Upper lobe of left lung (tissue), 4 donors: Measurements from ENCODE around the gene TFCP2.

Experiments used
- CTCF ChIP-seq, 6 experiments: fragments of 450-650 bp in 4 of 6; fragments of 200-600 bp in 2 of 6; sonication (generic) in 2 of 6; IDR thresholded peaks; one replicate each; pipeline ENCODE4 v1.5.1; 2016 to 2019; ENCODE audit warnings: antibody characterized with exemption in 6 of 6
- POLR2A ChIP-seq, 4 donors: fragments of 450-650 bp; IDR thresholded peaks; one replicate each; pipeline ENCODE4 v1.5.1; 2016 to 2017; ENCODE audit warnings: antibody characterized with exemption in 4 of 4, mild to moderate bottlenecking in 2 of 4
- POLR2AphosphoS5 ChIP-seq, 2 donors: sonication (generic); formaldehyde crosslinking; IDR thresholded peaks; one replicate each; pipeline ENCODE4 v1.5.1; 2017; ENCODE audit warnings: antibody characterized with exemption in 2 of 2

GRCh38 chr12:51183816-51184215 lies 10.9 kb upstream of the TFCP2 start:
- TF ChIP-seq POLR2A (IDR thresholded peaks at IDR 0.05) = no peak
- no peak for TF ChIP-seq CTCF (IDR thresholded peaks at IDR 0.05)
- TF ChIP-seq POLR2AphosphoS5 (IDR thresholded peaks at IDR 0.05) = no peak
